ENCODE data around the gene RHOG.
A peak's percentile ranks its signal among the peaks of the same experiment; 100 is the strongest.

- 0 out of 2 replicates have a peak, but pooled peaks have one; percentile 13 for TF ChIP-seq CTCF (IDR thresholded peaks at IDR 0.05; ENCODE audit: low read length)
- no peak for TF ChIP-seq EZH2phosphoT487 (IDR thresholded peaks at IDR 0.05; ENCODE audit: low read length)
- TF ChIP-seq EZH2 (optimal IDR thresholded peaks at IDR 0.05; ENCODE audit: low read depth, low read length), result no peak
These were observed 41.9 kb upstream of the RHOG start for GRCh38 chr11:3882655-3883054.

All from MM.1S (cell line).